NCI-H1048 (cell line): ENCODE measurements around the gene ZNF783.
"Not testable (repeated sequence)": the region's sequence is repeated elsewhere in the genome, so short reads cannot be mapped to it uniquely, and the experiment has no call there.

ENCODE experiments used
- DNase-seq: peaks from one replicate; lab custom pipeline; 2025; lab: John Stamatoyannopoulos, UW

Gene ZNF783

GRCh38 chr7:149261829-149262617 is at the start of gene ZNF783:
ZNF783 (plus strand) TSS chr7:149262196; CDS start chr7:149262334, 138 bp downstream.
- peak; percentile 66 for DNase-seq

- no peak for DNase-seq
Observed at GRCh38 chr7:149214020-149214720, 47.8 kb upstream of the ZNF783 start.

GRCh38 chr7:149216402-149216801 is 45.6 kb upstream of the ZNF783 start:
- no peak for DNase-seq

- DNase-seq, result no peak
Observed at GRCh38 chr7:149217570-149217969, 44.4 kb upstream of the ZNF783 start.

GRCh38 chr7:149218469-149219420 is 43.3 kb upstream of the ZNF783 start:
- no peak for DNase-seq

GRCh38 chr7:149220534-149220933 is 41.5 kb upstream of the ZNF783 start:
- no peak for DNase-seq

GRCh38 chr7:149223176-149223575 is 38.8 kb upstream of the ZNF783 start:
- no peak for DNase-seq

GRCh38 chr7:149223761-149224160 is 38.2 kb upstream of the ZNF783 start:
- DNase-seq, result no peak

- DNase-seq, result no peak
Observed at GRCh38 chr7:149224352-149224751, 37.6 kb upstream of the ZNF783 start.

- DNase-seq, result no peak
Observed at GRCh38 chr7:149225106-149225505, 36.9 kb upstream of the ZNF783 start.

GRCh38 chr7:149225656-149226055 is 36.3 kb upstream of the ZNF783 start:
- DNase-seq, result no peak

- not testable (repeated sequence) for DNase-seq
Observed at GRCh38 chr7:149226366-149226765, 35.6 kb upstream of the ZNF783 start.

- no peak for DNase-seq
Observed at GRCh38 chr7:149226840-149227494, 35.0 kb upstream of the ZNF783 start.

- no peak for DNase-seq
Observed at GRCh38 chr7:149228831-149229471, 33.0 kb upstream of the ZNF783 start.

GRCh38 chr7:149229526-149229925 is 32.5 kb upstream of the ZNF783 start:
- no peak for DNase-seq

GRCh38 chr7:149232362-149232761 is 29.6 kb upstream of the ZNF783 start:
- no peak for DNase-seq

GRCh38 chr7:149233655-149234204 is 28.3 kb upstream of the ZNF783 start:
- not testable (repeated sequence) for DNase-seq

GRCh38 chr7:149237502-149237901 is 24.5 kb upstream of the ZNF783 start:
- DNase-seq, result no peak

GRCh38 chr7:149238051-149238450 is 23.9 kb upstream of the ZNF783 start:
- no peak for DNase-seq

- DNase-seq, result peak; percentile 80
Observed at GRCh38 chr7:149239345-149240143, 22.5 kb upstream of the ZNF783 start, which contains the start of gene ZNF212. ZNF212 (plus strand) TSS chr7:149239651; CDS start chr7:149239779, 128 bp downstream.
